Right lung (tissue), 5 donors: ENCODE results near the gene DRAXIN. TPM values are rescaled to one million over a fixed set of nuclear protein-coding genes. Genes with fewer than 3 reads are reported as not detected.
A peak's percentile ranks its signal among the peaks of the same experiment; 100 is the strongest.

Source experiments
- DNase-seq, 2 donors: peaks; one replicate each; pipeline ENCODE4 v3.0.0-alpha.2; 2013
- polyA plus RNA-seq, 5 donors: library from polyadenylated mRNA; unstranded; fragments of 120-200 nt; gene quantifications; one replicate each; pipeline versions ENCODE4 v1.2.1 to v1.2.3, GENCODE V29; 2013; ENCODE audit warnings: inconsistent platforms in 1 of 5, low replicate concordance in 1 of 5; ENCODE audit not compliant: insufficient read length in 5 of 5, insufficient read depth in 1 of 5

The DRAXIN gene
- polyA plus RNA-seq, 5 donors = 1.9 to 2.7 (median 2.2) TPM

DNA sequence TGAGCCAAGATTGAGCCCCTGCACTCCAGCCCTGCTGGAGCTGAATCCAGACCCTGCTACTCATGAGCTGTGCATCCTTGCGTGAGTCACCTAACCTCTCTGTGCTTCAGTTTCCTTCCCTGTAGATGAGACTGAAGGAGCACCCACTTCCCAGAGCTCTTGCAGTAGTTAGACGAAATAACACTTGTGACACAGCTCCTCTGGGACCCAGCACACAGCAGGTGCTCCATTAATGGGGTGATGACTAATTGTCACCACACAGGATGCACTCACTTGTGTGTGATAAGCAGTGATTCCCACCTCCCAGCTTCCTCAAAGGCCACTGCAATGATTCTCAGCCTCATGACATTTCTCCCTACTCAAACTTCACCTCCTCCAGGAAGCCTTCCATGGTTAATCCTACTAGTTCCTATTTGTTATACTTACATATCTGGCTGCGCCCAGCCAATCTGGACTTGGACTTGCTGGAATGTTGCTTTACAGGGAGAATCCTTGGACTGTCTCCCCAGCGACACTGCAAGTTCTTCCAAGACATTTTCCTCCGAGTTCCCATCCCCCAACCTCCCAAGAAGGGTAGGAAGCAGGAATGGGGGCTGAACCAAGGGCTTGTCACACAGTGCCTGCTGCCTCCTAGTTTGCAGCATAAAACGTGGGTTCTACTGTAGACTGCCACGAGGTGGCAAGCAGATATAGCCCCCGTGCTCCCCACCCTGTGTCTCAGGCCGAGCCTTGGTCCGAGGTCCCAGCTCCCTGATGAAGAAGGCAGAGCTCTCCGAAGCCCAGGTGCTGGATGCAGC lies 17.2 kb downstream of the DRAXIN start:
- DNase-seq = no peak

DNA sequence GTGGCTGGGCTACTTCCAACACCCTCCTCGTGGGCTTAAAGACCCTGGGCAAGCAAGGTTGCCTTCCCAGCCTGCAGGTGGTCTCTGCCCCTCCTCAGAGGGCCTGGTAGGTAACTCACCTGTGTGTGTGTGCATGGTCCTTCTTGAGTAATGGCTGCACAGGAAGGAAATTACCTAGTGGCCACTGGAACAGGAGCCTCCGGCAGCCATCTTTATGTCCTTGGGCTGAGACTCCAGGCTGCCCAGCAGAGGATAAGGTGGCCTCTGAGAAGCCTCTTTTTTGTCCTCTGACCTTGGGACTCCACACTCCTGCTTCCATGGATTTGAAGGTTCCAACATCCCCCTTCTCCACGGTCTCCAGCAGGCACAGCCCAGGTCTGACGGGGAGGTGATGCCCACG lies 20.0 kb downstream of the DRAXIN start:
- no peak for DNase-seq

DNA sequence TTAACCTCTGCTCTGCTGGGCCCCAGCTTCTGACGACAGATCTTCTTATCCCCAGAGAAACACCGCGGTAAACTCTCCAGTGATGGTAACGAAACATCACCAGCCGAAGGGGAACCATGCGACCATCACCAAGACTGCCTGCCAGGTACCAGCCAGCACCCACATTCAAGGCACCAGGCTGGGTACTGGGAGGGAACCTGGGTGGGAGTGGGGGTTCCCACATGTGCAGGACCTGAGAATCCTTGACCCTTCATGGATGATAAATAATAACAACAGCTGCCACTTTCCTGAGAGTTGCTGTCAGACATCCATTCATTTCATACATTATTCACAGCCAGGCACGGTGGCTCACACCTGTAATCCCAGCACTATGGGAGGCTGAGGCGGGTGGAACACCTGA lies 20.8 kb downstream of the DRAXIN start:
- DNase-seq = no peak

DNA sequence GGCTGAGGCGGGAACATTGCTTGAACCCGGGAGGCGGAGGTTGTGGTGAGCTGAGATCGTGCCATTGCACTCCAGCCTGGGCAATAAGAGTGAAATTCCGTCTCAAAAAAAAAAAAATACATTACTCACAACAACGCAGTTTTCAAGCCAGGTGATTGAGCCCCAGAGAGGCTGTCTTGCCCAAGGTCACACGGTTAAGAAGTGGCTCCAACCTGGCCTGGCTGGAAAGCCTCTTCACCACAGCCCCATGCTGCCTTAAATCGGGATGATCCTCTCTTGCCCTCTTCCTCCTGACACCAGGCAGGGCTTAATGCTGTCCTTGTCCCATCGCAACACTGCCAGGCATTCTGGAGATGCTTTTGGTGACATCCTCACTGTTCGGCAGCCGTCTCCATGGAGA lies 21.6 kb downstream of the DRAXIN start:
- DNase-seq = no peak

- no peak for DNase-seq
Observed at GRCh38 chr1:11714831-11715575, 23.5 kb downstream of the DRAXIN start.

DNA sequence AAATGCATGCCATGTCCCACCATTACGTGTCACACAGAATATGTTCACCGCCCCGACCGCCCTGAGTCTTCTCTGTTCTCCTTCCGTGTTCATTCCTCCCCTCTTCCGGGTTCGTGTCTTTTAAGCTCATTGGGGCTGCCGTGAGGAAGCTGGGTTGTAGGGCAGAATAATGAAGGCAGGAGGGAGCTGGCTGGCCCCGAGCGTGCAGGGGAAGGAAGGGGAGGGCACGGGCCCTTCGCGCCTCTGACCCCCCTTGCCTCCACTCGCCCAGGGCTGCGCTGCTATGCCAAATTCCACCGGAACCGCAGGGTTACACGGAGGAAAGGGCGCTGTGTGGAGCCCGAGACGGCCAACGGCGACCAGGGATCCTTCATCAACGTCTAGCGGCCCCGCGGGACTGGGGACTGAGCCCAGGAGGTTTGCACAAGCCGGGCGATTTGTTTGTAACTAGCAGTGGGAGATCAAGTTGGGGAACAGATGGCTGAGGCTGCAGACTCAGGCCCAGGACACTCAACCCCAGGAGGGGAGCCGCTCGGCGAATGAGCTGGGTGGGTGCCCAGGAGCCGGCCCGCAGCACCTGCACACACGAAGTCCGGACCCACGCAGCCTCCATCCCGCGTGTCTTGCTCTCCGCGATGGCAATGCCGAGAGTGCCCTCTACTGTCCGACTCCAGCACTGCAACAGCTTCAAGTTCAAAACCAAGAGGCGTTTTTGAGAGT lies 28.0 kb downstream of the DRAXIN start:
- peak; percentile 50 to 72 for DNase-seq

DNA sequence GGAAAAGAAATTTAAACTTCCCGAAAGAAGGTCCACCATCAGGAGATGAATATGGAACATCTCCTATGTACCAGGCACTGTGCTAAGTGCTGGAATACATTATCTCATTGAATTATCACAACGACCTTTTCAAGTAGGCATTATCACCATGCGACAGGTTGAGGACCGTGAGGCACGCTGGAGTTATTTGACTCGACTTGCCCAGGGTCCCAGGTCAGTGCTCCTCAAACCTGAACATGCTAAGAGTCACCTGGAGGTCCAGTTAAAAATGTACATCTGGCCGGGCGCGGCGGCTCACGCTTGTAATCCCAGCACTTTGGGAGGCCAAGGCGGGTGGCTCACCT lies 28.5 kb downstream of the DRAXIN start:
- DNase-seq = no peak

DNA sequence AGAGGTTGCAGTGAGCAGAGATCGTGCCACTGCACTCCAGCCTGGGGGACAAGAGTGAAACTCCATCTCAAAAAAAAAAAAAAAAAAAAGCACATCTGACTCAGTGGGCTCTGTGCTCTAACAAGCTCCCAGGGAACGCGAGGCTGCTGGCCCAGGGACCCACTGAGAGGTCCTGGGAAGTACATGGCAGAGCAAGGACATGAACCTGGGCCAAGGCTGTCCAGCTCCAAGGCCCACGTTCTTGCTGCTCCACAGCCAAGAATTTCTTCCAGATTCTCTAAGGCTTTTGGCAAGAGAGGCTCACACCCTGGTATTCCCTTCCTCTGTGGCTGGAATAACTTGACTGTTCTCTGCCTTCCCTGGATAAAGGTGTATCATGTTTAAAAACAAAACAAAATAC lies 29.0 kb downstream of the DRAXIN start:
- DNase-seq = no peak

- no peak for DNase-seq
Observed at GRCh38 chr1:11721311-11721710, 29.8 kb downstream of the DRAXIN start.

DNA sequence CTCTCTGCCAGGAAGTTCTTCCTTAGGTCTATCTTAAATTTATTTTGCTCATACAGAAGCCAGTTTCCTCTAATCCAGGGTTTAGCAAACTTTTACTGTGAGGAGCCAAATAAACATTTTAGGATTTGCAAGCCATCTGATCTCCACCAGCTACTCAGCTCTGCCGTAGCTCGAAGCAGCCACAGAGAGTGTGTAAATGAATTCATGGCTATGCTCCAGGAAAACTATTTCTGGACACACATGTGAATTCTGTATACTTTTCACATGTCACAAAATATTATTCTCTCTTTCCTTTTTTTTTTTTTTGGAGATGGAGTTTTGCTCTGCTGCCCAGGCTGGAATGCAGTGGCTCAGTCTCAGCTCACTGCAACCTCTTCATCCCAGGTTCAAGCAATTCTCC lies 31.0 kb downstream of the DRAXIN start:
- DNase-seq = peak in 1 of 2 donors; percentile 31

GRCh38 chr1:11725616-11726015 lies 34.1 kb downstream of the DRAXIN start:
- DNase-seq = no peak

DNA sequence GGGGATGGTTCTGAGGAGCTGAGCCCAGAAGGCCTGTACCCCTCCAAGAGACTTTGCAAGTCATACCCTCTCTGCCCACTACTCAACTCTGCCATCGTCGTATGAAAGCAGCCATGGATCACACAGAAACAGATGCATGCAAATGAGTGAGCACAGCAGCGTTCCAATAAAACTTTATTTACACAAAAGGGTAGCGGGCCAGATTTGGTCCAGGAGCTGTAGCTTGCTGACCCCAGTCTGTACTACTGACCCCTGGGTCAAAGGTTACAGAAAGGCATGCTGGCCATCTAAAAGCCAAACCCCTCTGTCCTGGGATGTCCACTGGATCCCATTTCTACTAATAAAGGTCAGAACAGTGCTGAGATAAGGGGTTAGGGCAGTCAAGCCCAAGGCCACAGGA lies 35.6 kb downstream of the DRAXIN start:
- DNase-seq = no peak

DNA sequence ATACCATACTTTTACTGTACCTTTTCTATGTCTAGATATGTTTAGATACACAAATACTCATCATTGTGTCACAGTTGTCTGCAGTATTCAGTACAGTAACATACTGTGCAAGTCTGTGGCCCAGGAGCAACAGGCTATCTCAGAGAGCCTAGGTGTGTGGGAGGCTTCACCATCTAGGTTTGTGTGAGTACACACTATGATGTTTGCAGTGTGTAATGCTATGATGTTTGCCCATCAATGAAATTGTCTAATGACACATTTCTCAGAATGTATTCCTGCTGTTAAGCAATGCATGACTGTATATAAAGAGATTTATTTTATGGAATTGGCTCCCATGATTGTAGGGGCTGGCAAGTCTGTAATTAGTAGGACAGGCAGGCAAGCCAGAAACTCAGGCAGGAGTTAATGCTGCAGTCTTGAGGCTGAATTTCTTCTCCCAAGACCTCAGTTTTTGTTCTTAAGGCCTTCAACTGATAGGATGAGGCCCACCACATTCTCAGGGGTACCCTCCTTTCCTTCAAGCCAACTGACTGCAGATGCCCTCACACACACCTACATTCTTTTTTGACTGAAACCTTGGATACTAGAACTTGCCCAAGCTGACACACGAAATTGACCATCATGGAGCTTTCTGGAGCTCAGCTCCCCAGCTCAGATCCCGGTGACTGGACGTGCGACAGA lies 36.8 kb downstream of the DRAXIN start:
- no peak for DNase-seq

DNA sequence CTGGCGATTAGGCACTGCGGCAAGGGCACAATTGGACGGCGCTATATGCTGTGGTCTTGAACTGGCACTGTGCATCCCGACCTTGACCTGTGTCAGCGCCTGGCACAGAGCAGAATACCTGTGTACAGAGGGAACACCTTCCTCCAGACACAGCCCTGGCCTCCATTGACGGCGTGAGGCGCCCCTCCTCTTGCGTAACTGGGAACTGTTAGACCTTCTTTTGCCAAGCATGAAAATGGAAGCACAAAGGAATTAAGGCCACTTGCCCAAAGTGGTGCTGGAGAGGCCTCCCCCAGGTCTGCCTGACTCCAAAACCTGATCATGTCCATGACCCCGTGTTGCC lies 37.6 kb downstream of the DRAXIN start:
- no peak for DNase-seq

DNA sequence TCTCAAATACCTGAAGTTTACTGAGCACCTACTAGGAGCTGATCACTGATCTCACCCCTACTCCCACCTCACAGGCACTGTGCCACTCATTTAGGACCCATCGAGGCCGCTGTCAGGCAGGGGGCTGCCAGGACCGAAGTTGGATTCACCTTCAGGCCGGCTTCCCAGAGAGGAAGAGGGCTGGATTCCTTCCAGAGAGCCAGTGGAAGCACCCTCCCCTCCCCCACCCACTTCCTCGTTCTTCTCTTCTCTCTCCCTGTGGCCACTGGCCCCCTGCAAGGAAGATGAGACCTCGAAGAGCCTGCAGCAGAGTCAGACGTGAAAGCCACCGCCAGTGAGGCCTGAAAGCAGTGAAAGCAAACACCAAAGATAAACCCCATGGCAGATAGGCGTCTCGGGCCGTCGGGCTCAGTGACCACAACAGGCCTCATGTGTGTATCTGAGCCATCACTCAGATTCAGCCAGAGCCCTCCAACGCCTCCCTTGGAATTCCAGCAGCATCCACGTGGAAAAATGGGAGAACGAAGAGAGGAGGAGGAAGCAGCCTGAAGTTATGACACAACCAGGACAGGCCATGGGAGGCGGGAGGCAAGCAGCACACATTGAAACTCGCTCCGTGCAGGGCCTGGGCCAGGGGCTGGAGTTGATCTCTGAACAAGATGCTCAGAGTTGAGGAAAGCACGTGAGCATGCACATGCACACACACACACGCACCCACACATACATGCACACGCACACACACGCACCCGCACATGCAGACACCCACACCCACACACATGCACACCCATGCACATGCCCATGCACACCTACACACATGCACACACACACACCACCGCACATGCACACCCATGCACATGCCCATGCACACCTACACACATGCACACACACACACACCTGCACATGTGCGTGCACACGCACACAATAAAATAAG lies 38.3 kb downstream of the DRAXIN start:
- no peak for DNase-seq

- peak; percentile 71 to 73 for DNase-seq
Observed at GRCh38 chr1:11730429-11730891, 39.0 kb downstream of the DRAXIN start.

DNA sequence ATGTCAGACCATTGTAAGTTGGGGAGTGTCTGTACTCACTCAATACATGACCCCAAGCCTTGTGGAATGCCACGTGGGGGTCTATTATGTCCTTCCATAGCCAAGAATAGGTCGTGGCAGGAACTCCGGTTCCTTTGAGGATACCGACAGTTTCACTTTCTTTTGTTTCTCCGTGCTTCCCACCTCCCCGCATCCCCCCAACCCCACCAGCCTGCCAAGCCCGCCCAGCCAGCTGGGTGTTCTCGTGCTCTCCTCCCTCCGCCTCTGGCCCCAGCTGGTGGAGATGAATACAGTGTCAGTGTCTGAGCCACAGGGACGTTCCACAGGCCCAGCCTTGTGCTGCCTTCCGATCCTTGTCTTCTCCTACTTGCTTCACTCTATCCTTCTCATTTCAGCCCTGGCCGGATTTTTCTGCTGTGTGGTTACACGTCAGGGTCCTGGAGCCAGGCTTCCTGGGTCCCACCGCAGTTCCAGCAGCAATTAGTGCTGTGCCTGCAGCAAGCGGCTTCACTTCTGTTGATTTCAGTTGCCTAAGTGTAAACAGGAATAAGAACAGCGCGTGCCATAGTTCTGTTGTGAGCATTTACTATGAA lies 40.3 kb downstream of the DRAXIN start:
- DNase-seq = peak; percentile 87 to 89

GRCh38 chr1:11733306-11733705 lies 41.8 kb downstream of the DRAXIN start:
- DNase-seq = no peak

DNA sequence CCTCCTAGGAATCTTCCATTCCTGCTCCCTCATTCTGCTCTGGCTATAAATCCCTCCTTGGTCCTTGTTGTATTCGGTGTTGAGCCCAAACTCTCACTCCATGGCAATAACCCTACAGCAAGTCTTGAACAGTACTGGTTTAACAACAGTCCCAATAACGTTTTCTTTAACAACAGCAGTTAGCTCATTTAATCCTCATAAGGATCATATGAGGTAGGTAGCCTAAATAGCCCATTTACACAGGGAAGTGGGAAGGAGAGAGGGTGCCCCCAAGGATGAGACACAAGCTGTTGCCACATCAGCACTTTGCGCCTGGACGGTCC lies 44.0 kb downstream of the DRAXIN start:
- DNase-seq = no peak

DNA sequence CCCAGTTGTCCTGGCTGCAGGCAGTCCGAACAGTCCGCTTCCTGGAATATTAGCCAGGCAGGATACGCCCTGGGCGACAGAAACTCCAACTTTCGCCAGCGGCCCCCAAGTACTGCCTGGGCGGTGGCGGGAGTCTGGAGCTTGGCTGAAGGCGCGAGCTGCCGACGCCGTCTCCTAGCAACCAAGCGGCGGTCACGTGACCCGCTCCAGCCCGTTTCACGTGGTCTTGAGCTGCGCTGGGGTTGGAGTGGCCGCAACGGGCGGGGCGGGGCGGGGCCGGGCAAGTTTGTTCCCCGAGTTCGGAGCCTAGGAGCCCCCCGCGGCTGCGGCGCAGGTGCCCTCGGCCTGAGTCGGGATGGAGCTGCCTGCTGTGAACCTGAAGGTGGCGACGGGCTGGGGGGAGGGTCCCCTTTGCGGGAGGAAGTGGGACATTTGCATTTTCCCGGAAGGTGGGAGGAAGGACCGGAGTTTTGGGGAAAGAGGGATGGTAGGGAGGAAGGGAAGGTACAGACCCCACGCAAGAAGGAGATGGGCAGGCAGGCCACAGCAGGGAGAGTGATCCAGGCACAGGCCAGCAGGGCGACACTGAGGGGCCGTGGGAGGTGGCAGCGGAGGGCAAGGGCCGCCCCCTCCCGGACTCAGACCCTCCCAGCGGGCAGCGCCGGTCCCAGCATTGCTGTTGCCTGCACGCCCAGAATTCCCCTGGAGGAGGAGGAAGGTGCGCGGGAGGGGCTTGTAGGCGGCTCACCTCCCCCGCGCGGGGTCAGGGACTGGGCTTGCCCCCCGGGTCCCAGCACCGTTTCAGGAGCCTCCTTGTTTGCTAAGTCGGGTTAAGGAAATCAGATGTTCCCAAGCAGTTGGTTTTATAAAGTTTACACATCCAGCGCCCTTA lies 44.6 kb downstream of the DRAXIN start, which contains the start of gene AGTRAP:
AGTRAP (plus strand) TSS at position 283 of the 892 bp plus-strand sequence; CDS start at position 356, 73 bp downstream.
- DNase-seq = peak; percentile 95
